HG03066 (cell line): Measurements from ENCODE around the gene PER2.
"Not testable (repeated sequence)": the region's sequence is repeated elsewhere in the genome, so short reads cannot be mapped to it uniquely, and the experiment has no call there.

Experiments used
- ATAC-seq: cut with Tn5 transposase; IDR thresholded peaks from one replicate; pipeline ENCODE4 v1.9.1; 2021; ENCODE audit warnings: low read depth; ENCODE audit not compliant: unreplicated experiment

PER2 gene

DNA sequence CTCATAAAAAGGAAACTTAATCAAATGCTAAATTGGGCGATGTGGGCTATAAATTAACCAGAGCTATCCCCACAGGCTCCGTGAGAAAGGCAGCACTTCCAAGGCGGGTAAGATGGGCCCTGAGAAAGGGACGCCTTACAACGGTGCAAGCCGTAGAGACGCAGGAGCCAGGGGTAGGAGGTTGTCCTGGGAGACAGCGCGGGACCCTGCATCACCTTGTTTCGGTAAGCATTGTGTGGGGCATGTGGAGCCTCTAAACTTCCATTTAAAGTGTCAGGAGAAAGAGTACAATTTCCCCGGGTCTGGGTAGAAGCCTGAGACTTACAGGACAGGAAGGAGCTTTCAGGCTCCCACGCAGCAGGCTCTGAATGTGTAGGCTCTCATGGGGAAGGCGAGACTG is 1.2 kb upstream of the PER2 start:
- ATAC-seq = no peak

- ATAC-seq = peak; percentile 91
Measured at GRCh38 chr2:238288650-238289573, 502 bp upstream of the PER2 start.

DNA sequence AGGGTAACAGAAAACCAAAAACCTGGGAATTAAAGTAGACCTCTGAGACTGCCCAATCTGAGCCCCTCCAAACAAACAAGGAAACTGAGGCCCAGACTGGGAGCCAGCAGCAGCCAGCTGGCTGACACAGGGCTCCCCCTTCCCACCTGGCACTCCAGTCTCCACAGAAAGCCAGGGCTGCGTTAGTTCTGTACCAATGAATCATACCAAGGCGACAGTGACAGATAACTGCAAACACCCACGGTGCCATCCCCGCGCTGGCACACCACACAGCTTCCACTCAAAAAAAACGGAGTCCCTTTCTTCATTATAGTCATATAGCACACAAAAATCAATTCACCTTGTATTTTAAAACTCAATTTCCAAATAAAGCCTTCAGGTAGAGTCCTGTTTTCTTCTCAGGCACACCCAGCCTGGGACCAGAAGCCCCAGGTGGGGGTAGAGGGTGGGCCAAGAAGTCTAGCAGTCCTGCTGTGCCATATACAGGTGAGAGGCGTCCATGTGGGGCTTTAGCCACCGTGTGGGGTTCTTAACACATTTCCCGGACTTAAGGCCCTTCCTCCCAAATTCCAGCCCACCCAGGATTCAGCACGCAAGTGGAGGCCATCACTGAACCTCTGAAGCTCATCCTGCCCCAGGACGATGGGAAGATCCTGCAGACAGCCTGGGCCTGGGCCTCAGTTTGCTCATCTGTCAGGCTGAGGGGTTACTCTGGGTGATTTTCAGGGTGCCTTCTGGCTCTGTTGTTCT is 1.2 kb downstream of the PER2 start:
- no peak for ATAC-seq

- ATAC-seq = no peak
Measured at GRCh38 chr2:238286551-238286950, 1.9 kb downstream of the PER2 start.

- no peak for ATAC-seq
Measured at GRCh38 chr2:238286095-238286494, 2.3 kb downstream of the PER2 start.

DNA sequence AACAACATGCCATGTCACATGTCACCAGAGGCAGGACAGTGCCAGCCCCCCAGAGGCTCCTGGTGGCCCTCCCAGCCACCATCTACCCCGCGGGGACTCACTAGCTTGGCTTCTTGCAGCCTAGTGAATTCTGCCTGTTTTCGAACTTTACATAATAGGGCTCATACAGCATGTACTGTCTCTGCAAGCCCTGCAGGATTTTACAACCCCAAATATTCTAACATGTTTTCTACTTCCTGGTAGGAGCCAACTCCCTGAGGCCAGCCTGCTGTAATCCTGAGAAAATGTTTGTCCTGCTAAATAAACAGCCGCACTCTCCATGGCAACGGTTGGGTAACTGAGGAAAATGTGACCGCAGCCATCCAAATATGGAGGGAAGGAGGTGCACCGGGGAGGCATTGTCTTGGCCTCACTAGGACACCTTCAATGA is 2.7 kb downstream of the PER2 start:
- ATAC-seq = no peak

DNA sequence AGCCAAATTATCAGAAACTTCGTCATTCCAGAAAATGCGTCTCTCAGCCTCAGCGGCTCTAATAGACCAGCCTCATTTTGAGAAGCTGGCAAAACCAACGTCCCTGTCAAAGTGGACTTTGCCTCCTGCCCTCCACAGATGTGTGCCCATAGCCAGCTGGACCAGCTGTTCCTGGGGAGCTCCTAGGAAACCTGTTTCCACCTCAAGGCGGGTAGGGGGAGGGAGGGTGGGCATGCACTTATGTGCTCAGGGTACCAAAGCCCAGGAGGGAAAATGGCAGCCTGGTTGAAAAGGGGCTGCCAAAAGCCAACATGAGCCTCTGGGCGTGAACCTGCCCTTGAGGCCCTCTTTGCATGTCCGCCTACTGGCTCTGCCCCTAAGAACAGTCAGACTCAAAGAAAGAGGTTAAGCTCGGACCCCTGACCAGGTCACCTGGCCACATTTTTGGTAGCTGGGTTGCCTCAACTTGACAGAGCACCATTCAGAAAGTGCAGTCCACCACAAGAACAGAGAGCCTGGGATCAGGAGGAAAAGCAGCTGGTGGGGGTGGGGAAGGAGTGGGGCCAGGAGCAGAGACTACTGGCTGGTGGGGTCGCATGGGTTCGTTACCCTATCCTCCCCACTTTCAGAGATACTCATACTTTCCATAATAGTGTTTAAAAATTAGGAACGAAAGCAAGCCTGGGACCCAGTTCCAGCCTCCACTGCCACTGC is 3.5 kb downstream of the PER2 start:
- ATAC-seq = no peak

DNA sequence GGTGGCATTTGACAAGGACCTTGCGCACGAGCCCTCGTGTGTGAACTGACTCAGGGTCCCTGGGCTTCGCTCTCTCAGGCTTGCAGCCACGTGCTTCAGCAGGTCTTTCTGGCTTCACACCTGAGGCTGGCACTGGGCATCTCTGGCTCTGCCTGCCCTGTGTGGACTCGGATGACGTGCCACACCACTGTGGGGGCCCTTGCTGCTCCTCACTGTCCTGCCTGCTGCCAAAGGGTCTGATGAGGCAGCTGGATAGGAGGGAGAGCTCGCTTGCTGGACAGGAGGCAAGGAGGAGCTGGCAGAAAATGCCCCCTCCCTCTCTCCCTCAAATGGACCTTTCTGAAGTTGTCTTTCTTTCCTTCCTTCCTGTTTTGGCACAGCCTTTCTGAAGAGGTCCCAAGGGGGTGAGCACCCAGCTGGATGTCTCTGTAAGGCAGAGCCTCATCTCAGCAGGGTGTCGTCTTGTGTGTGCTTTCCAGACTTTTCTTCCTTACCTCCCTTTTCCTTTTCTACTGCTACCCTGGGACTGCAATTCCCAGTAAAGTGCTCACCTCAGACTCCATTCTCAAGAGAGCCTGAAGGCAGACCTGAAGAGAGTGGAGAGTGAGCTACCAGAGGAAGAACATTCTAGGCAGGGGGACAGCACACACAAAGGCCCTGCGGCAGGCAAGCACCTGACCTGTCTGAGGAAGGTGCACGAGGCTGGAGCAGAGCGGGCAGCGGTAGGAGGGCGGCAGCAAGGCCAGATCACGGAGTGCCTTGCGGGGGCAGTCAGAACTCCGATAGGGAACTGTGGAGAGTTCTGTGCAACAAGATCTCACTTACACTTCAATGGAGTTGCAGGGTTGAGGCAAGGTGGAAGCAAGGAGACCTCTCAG is 5.3 kb downstream of the PER2 start:
- no peak for ATAC-seq

GRCh38 chr2:238281826-238282480 is 6.5 kb downstream of the PER2 start:
- no peak for ATAC-seq

DNA sequence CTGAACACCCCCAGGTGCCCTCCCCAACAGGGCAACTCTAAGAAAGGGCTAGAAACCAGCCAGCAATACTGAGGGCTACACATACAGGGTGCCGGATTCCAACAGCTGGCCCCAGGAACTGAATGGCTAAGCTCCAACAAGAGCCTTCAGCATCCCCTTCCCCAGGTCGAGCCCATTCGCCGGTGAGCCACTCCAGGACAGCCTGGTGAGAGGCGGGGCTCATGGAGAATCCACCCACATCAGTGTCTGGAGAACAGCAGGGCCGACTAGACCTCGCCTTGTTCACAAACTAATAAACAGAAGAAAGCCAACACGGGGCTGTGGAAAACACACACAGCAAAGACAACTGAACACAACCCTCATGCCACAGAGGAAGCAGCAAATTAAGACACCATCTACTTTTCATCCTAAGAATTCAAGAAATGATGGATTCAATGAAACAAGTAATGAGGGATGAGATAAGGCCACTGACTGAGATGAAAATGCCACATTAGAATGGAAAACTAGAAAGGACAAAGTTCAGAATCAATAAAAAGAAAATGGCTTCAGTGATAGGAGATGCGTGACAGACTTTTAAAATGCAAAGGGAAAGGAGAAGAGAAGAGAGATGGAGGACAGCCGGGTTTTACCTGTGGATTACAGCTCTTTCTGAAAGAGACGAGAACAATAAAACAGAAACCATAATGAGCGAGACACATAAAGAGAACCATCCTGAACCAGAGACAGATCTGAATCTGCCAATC is 8.2 kb downstream of the PER2 start:
- no peak for ATAC-seq

GRCh38 chr2:238279324-238279682 is 9.1 kb downstream of the PER2 start:
- no peak for ATAC-seq

DNA sequence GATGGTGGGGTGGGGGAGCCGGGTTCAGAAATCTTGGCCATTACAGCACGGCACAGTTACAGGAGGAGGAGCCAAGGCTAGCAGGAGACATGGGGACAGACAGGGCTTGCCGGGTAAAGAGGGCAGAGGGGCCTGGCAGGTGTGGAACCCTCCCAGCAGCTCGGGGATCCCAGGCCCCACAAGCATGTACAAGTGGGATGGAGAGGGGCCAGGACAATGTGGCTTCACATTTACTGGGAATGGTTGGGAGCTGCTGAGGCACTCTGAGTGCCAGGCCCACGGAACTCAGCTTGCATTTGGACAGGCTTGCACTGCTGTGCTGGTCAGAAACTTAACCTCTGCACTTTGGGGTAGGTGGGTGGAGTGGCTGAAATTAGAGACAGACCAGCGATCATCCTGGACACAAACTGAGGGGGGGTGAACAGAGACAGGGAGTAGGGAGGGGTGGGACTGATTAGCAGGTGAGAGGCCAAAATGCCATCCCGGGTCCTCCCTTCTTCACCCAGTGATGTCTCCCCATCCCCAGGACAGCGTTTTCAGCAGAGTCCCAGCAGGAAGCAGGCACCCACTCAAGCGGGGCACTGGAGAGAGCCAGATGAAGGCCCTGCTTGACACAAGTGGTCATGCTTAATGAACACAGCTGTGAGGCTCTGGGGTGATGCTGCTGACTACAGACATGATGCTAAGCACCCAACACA is 9.6 kb downstream of the PER2 start:
- no peak for ATAC-seq

DNA sequence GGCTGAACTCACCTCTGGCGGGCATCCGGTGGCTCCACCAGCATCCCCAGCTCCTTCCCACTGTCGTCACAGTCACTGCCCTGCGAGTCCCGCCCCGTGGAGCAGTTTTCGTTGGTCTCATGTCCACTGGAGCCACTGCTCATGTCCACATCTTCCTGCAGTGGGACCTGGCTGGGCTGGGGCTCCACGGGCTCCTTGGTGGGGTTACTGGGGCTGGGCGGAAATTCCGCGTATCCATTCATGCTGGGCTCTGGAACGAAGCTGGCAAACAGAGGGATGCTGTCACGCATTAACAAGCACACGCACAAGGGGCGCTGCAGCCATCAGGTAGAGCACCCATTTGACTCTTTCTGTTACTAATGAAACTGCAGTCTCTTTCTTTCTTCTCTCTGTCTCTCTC is 10.7 kb downstream of the PER2 start:
- no peak for ATAC-seq

DNA sequence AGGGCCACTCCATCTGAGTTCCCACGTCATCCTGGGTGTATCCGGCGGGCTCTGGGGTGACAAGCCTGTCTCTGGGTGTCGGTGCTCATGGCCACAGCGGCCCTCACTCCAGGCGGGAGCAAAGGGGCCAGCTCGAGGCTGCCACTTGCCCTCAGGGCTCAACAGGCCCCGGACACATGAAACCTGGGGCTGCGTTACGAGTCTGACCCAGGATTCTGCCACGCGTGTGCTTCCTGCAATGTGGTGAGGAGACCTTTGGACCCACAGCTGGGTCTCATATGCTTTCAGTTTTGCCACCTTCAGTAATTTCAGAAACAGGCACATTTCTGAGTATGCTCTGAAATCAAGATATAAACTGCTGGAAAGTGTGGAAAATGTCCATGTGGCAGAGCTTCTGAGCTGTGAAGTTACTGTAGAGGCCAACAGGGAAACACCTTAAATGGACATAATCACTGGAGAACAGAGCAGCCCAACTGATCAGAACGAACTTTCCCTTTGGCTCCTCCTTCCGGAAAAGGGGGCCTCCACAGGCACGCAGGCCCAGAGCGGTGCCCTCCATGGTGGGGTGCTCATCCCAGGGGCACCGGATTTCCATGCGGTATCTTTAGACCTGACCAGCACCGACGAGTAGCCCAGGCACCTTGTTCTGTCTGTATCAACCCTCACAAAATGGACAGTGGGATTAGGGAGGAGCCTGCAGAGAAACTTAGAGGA is 14.1 kb downstream of the PER2 start:
- ATAC-seq = no peak

DNA sequence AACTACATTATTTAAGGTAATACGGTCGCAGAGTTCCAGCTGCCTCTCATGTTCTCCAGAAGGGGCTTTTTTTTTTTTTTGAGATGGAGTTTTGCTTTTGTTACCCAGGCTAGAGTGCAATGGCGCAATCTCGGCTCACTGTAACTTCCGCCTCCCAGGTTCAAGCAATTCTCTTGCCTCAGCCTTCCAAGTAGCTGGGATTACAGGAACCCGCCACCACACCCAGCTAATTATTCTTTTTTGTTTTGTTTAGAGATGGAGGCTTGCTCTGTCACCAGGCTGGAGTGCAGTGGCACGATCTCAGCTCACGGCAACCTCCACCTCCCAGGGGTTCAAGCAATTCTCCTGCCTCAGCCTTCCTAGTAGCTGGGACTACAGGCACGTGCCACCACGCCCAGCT is 15.0 kb downstream of the PER2 start:
- ATAC-seq = not testable (repeated sequence)

- ATAC-seq = no peak
Measured at GRCh38 chr2:238272156-238272555, 16.3 kb downstream of the PER2 start.

GRCh38 chr2:238271686-238272085 is 16.7 kb downstream of the PER2 start:
- ATAC-seq = not testable (repeated sequence)

DNA sequence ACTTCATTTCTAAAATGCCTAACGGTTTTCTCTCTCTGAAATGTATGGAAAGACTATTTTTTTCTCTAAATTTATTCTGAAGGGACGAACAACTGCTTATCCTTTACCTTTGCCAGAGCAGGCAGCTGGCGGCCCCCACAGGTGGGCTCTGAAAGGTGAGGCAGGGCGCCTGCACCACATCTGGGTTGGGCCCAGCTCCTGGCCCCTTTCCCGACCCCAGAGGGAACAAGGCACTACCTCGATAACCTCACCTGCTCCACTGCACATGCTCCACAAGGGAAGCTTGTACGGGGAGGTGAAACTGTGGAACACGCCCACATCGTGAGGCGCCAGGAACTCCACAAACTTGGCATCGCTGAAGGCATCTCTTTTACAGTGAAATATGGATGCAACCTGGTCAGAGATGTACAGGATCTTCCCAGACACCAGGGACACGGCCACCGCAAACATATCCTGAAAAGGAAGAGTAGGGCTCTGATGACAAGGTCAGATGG is 17.3 kb downstream of the PER2 start:
- no peak for ATAC-seq
